BE2C (cell line): Measurements from ENCODE around the gene ABCC9.

ENCODE experiments used
- DNase-seq: peaks from one replicate; pipeline ENCODE4 v3.0.0-alpha.2; 2020
- H3K27me3 ChIP-seq: fragments of 250-450 bp; sonication (Bioruptor Pico); 2 replicates; pipeline ENCODE4 v1.5.1; 2020; ENCODE audit warnings: mild to moderate bottlenecking
- H3K36me3 ChIP-seq: fragments of 250-450 bp; sonication (Bioruptor Pico); 2 replicates; pipeline ENCODE4 v1.5.1; 2020; ENCODE audit warnings: mild to moderate bottlenecking
- H3K4me1 ChIP-seq: fragments of 250-450 bp; sonication (Bioruptor Pico); 2 replicates; pipeline ENCODE4 v1.5.1; 2020
- H3K4me3 ChIP-seq: 2 replicates; pipeline ENCODE4 v1.5.1; 2011; ENCODE audit warnings: low read depth, low read length
- H3K9me3 ChIP-seq: fragments of 250-450 bp; sonication (Bioruptor Pico); 2 replicates; pipeline ENCODE4 v1.5.1; 2020
- CTCF ChIP-seq: IDR thresholded peaks from 2 replicates; pipeline ENCODE4 v1.5.1; 2012; ENCODE audit warnings: mild to moderate bottlenecking, low read depth, low read length

ABCC9 gene

GRCh38 chr12:21827083-21827482 lies 114.1 kb downstream of the ABCC9 start:
- TF ChIP-seq CTCF: no peak

GRCh38 chr12:21826618-21826910 lies 114.7 kb downstream of the ABCC9 start:
- Histone ChIP-seq H3K27me3 (no peaks in the 10 kb centered on the region), H3K36me3 (no peaks in the 10 kb centered on the region), H3K4me1 (no peaks in the 10 kb centered on the region), H3K9me3 (no peaks in the 10 kb centered on the region; the same call in 1 of the 2 replicates), H3K4me3 (no peak overlapping the region)
- DNase-seq: no peak
- no peak for TF ChIP-seq CTCF

More at GRCh38 chr12:21827083-21827482, 114.1 kb downstream of the ABCC9 start:
- Histone ChIP-seq H3K4me3 (no peak overlapping the region), H3K36me3 (no peaks in the 10 kb centered on the region), H3K4me1 (no peaks in the 10 kb centered on the region), H3K9me3 (no peaks in the 10 kb centered on the region; the same call in 1 of the 2 replicates), H3K27me3 (no peaks in the 10 kb centered on the region)
- DNase-seq: no peak

DNA sequence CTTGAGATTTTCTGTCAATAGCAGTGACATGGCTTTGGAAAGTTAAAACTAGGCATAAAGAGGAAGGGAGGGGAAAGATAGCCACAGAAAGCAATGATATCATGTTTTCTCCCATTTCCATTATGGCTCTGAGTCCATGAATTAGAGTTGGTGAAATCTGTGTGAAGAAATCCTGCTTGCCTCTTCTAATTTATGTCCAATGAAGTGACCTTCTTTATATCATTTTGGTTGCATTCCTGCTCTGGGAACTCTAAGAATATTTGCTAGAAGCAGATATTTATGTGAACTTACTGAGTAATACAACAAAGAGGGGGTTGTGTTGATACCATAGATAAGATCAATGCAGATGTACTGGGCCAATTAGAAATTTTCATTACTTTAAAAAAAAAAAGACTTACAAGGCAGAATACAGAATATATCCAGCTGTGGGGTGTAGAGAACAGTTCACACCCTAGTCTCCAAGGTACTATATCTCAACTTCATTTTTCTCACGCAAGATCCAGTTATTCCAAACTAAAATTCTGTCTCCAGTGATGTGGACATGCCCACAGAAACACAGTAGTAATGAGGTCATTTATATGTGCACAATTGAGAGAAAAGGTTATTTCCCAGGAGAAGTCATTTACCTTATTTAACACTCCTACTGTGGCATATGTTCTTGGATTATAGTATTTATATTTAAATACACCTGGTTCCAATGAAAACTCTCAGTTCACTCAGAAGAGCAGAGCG lies 115.2 kb downstream of the ABCC9 start:
- TF ChIP-seq CTCF: no peak
- DNase-seq: no peak
- no peaks in the 10 kb centered on the region for H3K4me1 ChIP-seq
- H3K36me3 ChIP-seq: no peaks in the 10 kb centered on the region
- no peak overlapping the region for H3K4me3 ChIP-seq
- no peaks in the 10 kb centered on the region for H3K27me3 ChIP-seq
- no peaks in the 10 kb centered on the region; the same call in 1 of the 2 replicates for H3K9me3 ChIP-seq

- Histone ChIP-seq H3K36me3 (no peaks in the 10 kb centered on the region), H3K4me1 (no peaks in the 10 kb centered on the region), H3K9me3 (no peaks in the 10 kb centered on the region), H3K4me3 (no peak overlapping the region), H3K27me3 (no peaks in the 10 kb centered on the region)
- no peak for TF ChIP-seq CTCF
- no peak for DNase-seq
These were observed 117.6 kb downstream of the ABCC9 start for GRCh38 chr12:21823581-21823980.

DNA sequence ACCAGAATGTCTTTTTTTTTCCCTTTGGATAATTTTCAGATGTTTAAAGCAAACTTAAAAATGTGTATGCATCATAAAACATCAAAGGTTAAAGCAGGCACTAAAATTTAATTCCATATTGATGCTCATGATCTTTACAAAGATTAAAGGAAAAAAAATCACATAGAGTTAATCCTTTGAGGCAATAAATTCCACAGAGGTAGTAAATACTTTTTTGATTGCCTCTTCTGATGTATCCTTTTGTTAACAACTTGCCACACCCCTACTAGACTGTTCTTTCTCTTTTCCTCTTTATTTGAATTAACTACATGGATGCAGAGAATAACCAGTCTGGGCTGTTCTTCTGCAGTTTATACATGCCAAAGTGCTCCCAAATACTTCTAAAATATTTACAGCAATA lies 121.5 kb downstream of the ABCC9 start:
- no peaks in the 10 kb centered on the region; the same call in 1 of the 2 replicates for H3K4me1 ChIP-seq
- no peak for DNase-seq

More for the DNA sequence above, 121.5 kb downstream of the ABCC9 start:
- Histone ChIP-seq H3K27me3 (no peaks in the 10 kb centered on the region), H3K36me3 (no peaks in the 10 kb centered on the region), H3K9me3 (no peaks in the 10 kb centered on the region), H3K4me3 (no peak overlapping the region)
- TF ChIP-seq CTCF: no peak
